ENCODE data around the gene OTOF.

Gene OTOF

DNA sequence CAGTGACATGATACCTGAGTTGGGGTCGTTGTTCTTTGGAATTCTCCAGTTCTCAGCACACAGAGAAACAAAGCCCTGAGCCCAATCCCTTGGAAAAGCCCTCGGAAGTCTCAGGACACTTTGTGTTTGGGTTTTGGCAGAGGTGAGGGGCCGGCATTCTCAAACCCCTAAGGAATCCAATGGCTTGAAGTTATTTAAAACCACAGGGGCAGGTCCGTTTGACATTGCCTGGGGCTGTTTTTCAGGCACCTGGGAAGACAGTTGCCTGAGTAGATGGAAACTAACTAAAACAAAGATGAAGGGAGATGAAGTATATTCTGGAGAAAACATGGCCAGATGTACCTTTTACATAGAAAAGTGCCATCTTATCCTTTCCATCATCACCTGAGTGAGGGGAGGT lies 22.5 kb upstream of the OTOF start:
- DNase-seq (ENCODE audit: low spot score) = no peak

DNA sequence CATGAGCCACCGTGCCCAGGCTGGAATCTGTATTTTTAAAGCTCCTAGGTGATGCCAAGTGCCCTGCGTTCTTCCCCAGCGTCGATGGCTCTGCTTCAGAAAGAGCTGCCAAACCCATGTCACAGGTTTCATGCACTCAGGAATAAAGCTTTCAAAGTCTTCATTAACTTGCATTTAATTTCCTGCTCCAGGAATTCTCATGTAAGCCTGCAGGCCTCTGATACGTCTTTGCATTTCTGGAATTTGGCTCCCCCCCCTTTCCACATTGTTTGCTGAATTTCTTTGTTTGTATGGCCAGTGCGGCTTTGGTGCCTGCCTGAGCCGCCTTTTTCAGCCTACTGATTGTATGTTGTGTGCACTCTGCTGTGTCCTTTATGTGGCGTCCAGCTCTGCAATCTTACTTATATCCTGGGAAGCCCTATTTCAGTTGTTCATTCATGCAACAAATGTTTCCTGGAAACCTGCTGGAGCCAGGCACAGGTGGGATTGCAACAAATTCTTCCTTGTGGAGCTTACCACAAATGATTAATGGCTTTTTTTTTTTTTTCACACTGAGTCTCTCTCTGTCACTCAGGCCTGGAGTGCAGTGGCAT lies 17.9 kb upstream of the OTOF start:
- DNase-seq (ENCODE audit: low spot score) = no peak

DNA sequence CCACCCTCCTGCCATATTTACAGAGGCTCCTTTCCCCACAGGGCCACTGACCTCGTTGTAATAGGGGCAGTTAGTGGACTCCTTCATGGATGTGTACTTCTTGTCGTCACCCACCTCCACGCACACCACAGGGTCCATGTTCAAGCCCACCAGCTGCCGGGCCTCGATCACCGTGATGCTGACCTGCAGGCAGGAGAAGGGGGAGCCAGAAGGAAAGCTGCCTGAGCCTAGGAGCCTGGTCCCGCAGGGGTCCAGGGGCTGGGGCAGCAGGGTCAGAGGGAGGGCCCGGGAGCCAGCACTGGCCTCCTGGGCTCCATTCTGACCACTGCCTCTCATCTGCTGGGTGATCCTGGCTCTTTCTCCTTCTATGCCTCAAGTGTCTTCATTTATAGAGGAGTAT lies 17.0 kb upstream of the OTOF start:
- DNase-seq (ENCODE audit: low spot score) = no peak

DNA sequence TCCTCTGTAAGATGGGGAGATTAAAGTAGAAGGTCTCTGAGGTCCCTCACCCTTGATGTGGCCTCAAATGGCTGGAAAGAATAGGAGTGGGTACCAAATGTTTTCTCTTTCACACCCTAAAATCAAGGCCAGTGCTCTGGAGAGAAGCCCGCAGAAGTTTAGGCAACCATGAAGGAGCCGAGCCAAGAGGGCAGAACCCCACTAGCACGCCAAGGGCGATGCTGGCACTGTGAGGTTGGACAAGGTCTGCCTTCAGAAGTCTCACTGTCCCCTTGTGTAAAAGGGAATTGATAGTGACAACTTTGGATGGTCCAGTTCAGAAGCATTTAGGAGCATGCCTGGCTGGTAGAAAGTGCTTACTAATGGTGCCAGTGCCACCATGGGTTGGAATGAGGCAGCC lies 16.3 kb upstream of the OTOF start:
- DNase-seq (ENCODE audit: low spot score) = no peak

DNA sequence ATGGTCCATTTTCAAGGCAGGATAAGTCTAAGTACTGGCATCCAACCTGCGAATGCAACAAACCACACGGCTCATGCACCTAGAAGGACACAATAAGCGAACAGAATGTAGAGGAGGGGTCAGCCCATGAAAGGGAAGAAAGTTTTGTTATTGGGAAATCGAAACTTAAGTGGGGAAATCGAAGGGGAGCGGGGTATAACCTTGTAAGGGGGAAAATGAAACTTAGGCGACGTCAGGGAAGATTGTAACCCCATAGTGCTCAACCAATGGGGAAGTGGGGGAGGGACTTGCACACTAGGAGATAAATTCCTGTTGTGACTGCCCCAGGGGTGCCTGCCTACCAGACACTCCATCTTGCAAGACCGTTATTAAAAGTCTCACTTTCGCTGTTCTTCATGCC lies 15.6 kb upstream of the OTOF start:
- DNase-seq (ENCODE audit: low spot score) = no peak

DNA sequence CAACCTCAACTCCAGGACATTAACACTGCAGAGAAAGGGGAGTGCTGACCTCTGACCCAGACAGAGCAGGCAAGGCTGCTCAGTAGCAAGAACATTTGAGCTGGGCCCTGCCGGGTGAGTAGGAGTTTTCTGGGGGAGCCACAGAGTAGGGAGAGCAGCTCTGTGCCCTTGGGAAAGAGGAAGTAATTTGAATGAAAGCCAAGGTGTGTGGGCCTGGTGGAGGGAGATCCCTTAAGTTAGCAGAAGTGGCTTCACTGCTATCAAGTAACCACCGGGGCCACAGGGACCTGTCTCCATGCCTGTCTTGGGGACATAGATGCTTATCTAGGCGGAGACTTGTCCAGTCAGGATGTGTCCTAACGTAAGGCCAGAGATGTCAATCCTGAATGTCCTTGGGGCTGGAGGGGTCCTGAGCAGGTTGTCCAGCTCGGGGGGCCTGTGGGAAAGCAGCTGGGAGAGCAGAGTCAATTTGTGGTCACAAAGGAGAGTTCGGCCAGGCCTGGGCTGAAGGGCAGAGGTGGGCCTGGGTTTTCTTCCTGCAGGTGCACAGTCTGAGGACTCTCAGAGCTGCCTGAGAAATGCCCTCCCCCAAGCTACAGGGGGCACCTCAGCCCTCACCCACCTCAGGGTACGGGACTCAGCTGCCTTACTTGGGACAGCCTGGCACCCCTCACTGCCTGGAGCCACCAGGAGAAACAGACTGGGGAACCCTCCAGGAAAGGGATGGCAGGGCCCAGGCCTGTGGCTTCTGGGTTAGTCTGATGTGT lies 15.0 kb upstream of the OTOF start:
- no peak for DNase-seq (ENCODE audit: low spot score)

DNA sequence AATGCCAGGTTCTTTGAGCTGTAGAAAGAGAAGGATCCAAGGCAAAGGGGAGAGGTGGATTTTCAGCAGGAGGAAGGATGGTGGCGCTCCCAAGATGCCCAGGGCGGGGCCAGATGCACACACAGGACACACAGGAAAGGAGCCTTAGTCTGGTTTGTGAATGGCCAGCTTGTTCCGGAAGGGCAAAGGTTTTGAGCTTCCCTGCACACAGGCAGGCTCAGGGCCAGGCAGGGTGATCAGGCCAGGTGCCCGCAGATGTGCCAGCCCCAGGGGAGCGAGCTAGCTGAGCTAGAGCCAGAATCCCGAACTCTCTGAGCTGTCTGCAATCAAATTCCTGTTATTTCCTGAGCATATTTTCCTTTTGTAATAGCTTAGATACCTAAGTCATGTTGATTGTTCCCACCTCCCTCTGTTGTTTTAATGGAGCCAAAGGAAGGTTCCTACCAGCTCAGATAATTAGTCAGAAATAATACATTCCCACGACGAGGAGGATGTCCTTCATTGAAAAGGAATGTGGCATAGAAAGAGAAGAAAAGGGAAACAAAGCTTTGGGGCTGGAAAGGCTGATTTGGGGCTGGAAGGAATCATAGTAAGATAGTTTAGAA lies 13.7 kb upstream of the OTOF start:
- no peak for DNase-seq (ENCODE audit: low spot score)

DNA sequence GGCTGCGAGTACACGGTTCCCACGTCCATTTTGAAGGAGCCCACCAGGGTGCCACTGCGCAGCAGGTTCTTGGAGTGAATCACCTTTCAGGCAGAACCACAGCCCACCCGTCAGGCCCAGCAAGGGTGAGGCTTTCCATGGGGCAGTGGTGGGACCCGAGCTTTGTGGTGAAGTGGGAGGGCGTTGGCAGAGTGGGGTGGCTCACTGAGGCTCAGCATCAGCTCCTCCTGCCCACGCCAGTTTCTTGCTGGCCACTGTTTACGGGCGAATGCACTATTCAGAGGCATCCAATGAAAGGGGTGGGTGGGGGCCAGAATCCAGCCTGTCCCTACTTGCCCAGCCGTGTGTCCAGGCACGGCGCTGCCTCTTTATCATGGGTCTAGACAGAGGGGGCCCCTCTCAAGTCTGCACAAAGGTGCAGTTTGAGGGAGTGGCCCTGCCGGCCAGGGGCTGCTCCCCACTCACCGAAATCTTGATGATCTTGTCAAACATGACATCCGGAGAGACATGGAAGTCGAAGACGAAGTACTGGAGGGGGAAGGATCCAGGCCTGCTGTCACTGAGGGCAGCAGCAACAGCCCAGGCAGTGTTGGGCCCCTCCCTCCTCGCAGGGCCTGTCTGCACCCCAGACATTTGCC lies 11.4 kb upstream of the OTOF start:
- DNase-seq (ENCODE audit: low spot score) = no peak

DNA sequence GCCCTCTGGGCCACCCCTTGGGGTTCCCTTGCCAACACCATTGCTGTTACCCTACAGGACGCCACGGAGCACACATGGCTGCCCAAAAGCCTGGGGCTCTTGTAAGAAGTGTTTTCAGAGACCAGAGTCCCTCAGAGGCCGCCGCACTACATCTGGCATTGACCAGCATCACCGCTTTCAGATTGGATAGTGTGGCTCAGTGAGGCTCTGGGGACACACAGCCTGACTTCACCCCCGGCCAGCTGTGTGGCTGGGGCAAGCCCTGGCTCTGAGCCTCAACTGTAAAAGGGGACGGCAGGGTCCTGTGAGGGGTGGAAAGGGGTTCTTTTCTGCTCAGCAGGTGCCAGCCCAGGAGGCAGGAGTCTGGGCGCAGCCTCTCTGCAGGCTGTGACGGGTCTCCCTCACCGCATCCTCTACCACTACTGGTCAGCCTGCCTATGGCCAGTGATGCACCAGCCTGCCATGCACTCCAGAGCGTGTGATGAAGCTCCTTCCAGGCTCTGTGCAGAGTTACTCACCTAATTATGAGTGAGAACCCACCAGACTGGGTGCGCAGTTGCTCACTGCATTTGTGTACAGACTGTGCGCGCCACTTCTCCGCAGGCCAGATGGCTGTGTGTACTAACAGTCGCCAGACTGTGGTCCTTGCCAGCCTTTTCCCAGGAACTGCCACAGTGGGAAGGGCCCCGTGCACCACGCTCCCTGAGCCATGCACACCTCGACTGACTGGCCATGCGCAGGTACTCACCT lies 10.7 kb upstream of the OTOF start:
- no peak for DNase-seq (ENCODE audit: low spot score)

DNA sequence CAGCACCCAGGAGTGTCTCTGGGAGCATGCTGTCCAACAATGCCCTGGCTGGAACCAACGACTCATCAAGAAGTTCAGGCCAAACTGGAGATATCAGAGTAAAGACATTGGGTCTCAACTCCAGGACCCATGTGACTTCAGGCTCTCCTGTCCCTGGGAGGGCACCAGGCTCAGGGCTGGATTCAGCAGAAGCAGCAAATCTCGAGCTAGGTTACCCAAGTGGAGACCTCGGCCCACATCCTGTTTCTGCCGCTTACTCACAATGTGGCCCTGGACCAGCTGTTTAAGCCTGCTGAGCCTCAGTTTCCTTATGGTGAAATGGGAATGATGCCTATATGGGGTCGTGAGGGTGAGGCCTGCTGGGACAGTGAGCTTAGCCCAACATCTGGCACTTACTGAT lies 9.3 kb upstream of the OTOF start:
- no peak for DNase-seq (ENCODE audit: low spot score)

DNA sequence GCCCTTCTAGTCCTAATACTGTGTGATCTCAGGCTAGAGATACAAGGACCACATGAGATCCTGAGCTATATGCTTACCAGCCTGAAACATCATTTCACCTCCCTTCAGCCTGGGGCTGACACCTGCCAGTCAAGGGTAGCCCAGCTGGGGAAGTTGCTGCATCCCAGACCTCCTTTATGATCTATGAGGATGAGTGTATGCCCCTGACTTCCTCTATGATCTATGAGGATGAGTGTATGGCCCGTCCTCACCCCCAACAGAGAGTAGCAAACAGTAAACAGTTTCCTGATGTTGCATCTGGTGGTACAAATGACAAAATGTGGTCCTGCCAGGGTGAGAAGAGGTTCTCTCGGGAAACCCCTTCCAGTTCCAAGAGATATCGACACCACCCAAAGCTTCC lies 8.9 kb upstream of the OTOF start:
- no peak for DNase-seq (ENCODE audit: low spot score)

DNA sequence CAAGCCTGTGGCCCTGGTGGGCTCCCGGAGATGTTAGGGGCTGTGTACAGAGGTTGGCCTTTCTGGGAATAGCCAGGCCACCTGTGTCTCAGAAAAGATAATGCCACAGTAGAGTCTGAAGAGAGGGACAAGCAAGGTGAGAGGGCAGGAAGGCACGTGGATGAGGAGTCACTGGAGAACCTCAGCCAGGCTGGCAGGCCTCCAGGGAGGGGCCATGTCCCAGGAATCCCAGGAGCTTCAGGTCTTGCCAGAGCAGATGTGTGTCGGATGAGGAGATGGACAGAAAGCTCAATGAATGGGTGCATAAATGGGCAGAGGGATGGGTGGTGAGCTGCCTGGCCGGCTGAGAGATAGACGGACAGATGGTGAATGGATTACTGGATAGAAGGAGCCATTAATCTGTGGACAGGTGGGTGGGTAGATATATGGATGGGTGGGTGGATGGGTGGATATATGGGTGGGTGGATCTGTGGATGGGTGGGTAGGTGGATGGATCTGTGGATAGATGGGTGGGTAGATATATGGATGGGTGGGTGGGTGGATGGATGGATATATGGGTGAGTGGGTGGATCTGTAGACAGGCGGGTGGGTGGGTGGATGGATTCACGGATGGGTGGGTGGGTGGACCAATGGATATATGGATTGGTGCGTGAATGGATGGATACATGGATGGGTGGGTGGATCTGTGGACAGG lies 7.9 kb upstream of the OTOF start:
- no peak for DNase-seq (ENCODE audit: low spot score)

DNA sequence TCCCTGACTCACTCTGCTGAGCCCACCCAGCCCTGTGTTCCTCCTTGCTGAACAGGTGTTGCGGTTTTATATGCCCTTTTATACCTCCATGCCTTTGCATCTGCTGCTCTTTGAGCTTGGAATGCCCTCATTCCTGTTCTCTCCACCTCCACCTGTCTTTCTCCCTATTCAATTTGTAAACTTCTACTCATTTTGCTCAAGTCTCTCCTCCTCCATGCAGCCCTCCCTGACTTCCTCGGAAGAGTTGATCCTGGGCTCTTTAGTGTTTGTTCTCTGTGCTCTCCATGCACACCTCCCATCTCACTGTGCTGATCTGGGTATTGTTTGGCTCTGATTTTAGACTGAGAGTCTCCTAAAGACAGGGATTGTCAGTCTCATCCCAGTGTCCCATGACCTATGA lies 7.2 kb upstream of the OTOF start:
- DNase-seq (ENCODE audit: low spot score) = no peak

DNA sequence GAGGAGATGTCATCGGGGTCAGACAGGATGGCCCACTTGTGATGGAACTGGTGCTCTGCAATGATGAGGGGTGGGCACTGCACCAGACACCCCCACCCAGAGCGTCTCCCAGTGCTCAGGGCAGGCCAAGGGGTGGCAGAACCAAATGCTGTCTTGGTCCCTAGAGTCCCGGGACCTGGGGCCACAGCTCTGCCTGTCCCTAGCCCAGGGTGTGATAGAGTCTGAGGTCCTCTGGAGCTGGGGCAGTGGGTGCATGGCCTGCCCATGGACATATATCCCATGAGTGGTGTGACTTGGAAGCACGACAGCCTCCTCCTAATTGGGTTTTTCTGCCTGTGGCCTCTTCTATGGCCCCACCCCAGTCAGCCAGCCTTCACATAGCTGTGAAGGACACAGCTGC lies 6.7 kb upstream of the OTOF start:
- DNase-seq (ENCODE audit: low spot score) = no peak

DNA sequence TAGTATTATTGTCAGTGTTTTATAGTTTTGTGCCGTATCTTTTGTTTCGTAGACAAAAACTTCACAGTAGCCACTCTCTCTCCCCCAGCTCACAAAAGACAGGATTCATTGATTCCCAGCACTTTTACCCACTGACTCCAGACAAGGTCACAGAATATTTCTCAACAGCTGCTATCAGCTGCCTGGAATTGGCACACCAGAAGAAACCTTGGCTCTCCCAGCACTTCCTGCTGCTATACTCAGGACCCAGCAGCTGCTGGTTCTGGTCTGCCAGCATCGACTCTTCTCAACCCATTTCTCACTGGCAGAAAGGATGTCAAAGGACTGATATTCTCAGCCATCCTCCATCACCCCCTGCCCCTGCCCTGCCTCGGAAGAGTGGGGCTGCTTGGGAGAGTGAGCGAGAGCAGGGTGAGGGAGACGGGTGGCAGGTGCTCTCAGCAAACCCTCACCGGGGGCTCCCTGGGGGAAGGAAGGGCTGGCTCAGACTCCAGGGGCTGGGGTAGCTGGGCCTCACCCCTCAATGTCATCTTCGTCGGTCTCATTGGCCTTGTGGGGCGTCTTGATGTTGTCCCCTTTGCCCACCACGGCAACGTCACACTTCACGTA lies 6.1 kb upstream of the OTOF start:
- DNase-seq (ENCODE audit: low spot score) = no peak

DNA sequence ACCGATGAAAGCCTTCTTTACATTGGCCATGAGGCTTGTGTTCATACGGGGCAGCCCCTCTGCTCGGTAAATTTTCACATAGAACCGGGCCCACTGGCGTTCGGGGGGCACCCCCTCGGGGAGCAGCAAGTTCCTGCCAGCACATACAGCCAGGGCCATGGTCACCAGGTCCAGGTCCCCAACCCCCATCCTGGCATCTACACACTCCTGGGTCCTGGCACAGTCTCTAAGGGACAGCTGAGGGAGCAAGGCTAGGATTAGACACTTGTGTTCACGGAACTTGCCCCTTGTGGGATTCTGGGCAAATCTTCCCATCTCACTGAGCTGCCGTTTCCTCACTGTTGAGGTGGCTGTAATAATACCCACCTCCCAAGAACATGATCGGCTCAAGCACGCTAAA lies 5.6 kb upstream of the OTOF start:
- DNase-seq (ENCODE audit: low spot score) = no peak

DNA sequence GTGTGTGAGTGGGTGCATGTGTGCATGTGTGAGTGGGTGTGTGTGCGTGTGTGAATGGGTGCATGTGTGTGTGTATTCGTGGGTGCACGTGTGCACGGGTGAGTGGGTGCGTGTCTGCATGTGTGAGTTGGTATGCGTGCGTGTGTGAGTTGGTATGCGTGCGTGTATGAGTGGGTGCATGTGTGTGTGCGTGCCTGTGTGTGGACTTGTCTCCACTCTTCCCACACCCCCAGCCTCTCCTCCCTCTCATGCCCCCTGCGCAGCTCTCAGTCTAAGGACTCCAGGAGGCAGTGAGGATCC lies 5.1 kb upstream of the OTOF start:
- no peak for DNase-seq (ENCODE audit: low spot score)

DNA sequence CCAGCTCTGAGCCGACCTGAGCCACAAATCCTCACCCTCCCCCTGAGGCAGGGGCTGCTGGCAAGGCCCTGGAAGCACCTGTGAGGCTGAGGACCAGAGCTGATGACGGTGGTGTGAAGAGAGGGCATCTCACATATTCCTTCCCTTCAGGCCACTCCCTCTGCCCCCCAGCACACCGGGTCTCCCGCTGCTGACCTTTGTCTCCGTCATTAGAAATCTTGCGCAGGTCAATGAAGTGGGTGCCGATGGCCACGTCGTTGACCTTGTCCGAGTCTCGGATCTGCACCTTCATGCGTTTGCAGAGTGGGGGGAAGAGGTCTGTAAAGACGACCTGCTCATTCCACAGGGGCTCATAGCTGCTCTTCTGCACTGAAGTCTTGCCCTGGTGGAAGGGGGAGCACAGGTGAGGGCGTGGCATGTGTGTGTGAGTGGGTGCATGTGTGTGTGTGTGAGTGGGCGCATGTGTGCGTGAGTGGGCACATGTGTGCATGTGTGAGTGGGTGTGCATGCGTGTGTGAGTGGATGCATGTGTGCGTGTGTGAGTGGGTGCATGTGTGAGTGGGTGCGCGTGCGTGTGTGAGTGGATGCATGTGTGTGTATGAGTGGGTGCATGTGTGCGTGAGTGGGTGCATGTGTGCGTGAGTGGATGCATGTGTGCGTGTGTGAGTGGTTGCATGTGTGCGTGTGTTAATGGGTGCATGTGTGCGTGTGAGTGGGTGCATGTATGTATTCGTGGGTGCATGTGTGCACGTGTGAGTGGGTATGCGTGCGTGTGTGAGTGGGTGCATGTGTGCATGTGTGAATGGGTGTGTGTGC lies 4.5 kb upstream of the OTOF start:
- DNase-seq (ENCODE audit: low spot score) = no peak

DNA sequence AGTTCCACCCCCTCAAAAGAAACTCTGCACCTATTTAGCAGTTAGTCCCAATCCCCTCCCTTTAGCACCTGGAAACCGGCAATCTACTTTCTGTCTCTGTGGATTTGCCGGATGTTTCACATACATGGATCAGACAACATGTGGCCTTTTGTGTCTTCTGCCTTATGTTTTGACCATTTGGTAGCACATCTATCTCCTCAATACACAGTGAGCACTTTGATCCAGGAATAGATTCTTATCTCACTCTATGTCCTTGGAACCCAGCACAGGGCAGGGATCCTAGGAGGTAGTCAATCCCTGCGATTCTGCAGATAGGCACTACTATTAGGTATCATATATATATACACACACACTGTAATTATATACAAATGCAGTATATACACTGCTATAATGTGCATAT lies 3.8 kb upstream of the OTOF start:
- no peak for DNase-seq (ENCODE audit: low spot score)

DNA sequence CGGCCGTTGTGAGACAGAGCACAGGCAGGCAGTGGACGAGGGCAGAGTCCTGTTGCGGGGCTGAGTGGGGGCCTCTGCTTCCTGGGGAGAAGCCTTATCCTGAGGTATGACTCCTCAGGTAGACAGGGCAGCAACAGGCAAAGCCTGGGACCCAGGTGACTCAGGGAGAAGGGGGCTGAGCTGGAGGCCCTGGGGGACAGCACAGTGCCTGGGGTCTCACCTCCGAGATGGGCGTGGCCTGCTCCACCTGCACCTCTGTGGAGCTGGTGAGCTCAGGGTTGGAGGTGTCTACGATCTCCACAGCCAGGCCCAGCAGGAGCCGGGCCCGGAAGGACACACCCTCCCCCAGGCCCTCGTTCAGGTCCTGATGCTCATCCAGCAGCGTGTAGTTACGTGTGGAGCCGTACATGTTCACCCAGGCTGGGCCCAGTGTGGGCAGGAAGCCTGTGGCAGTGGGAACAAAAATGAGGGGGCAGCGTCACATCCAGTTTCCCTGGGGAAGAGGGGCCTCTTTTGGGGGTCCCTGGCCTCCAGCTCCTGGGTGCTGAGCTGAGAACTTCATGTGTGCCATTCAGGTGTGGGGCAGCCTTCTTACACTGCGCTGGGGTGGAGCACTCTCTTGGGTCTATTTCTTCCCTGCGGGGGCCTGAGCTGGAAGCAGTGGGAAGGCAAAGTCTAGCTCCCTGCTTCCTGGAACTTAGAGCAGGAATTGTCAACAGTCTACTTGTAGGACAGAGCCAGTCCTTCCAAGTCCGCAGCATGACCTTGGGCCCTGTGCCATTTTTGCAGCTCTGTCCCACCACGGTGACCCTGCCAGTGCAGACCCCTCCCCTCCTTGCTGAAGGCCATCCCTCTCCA lies 2.9 kb upstream of the OTOF start:
- DNase-seq (ENCODE audit: low spot score) = no peak

All from AG08396 (cell line).